ENCODE results near the gene GSC2.

GSC2 gene

DNA sequence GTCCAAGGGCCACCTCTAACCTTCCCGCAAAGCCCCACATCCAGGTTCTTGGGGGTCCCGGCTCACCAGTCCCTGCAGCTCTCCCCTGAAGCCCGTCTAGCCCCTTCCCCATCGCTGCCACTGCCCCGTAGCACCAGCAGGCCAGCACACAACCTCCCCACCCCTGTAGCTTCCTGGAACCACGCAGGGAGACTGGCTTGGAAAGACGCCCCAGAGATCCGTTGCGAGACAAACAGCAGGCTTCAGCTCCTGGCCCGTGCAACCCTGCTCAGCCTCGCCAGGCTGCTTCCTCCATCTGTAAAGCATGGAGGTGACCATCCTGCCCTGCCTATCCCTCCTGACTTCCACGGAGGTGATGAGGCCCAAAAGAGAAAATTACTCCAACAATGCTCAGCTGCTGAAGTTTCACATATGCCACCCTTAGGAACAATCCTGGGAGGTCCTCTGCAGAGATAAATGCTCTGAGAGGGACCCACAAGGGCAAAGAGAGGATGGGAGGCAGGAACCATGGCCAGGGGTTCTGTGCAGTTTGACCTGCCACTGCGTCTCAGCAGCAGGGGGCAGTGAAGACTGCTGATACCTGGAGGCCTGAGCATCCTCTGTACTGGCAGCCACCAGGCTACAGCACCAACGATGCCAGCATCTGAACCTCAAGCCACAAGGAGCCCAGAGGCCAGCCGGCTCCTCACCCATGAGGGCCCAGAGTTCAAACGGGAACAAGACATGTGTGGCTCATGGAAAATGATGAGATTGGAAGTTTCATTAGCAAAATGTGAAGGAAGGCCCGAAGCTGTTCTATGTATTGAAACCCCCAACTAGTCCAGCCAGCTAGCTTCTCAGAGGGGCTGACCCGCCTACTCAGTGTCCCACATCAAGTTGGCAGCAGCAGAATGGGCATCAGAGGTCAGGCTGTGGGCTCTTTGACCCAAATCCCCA lies 44.0 kb downstream of the GSC2 start:
- Mint-ChIP-seq H3K9me3 (no peaks in the 10 kb centered on the region), H3K36me3 (ENCODE audit: low read depth) (peaks cover 10% of the 10 kb centered on the region), H3K4me1 (peaks cover 66% of the 10 kb centered on the region), H3K27me3 (ENCODE audit: low read depth) (no peaks in the 10 kb centered on the region), H3K27ac (peak overlapping the region in 1 of 3 experiments; percentile 56), H3K4me3 (no peak overlapping the region)
- TF ChIP-seq, protein P1, sequence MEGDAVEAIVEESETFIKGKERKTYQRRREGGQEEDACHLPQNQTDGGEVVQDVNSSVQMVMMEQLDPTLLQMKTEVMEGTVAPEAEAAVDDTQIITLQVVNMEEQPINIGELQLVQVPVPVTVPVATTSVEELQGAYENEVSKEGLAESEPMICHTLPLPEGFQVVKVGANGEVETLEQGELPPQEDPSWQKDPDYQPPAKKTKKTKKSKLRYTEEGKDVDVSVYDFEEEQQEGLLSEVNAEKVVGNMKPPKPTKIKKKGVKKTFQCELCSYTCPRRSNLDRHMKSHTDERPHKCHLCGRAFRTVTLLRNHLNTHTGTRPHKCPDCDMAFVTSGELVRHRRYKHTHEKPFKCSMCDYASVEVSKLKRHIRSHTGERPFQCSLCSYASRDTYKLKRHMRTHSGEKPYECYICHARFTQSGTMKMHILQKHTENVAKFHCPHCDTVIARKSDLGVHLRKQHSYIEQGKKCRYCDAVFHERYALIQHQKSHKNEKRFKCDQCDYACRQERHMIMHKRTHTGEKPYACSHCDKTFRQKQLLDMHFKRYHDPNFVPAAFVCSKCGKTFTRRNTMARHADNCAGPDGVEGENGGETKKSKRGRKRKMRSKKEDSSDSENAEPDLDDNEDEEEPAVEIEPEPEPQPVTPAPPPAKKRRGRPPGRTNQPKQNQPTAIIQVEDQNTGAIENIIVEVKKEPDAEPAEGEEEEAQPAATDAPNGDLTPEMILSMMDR (IDR thresholded peaks at IDR 0.05; ENCODE audit: unreplicated experiment in 3 of 3): no peak

DNA sequence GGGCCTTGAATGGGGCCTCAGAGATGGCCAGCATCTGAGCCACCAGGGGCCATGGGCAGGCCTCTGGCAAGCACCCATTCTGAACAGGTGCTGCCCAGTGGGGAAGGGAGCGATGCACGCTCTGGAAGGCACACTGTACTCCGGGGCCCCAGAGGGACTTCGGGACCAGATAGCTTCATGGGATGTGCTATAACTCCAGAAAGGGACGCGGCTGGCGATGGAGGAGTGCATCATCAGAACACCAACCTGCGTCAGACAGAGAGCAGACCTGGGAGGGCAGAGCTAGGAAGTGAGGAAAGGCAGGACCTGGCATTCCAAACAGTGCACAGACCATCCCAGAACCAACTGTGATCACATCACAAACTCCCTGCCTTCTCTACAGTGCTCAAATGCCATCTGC lies 44.6 kb downstream of the GSC2 start:
- peaks cover 14% of the 10 kb centered on the region for H3K36me3 Mint-ChIP-seq (ENCODE audit: low read depth)
- TF ChIP-seq, protein P1 (IDR thresholded peaks at IDR 0.05; ENCODE audit: unreplicated experiment in 3 of 3): no peak

DNA sequence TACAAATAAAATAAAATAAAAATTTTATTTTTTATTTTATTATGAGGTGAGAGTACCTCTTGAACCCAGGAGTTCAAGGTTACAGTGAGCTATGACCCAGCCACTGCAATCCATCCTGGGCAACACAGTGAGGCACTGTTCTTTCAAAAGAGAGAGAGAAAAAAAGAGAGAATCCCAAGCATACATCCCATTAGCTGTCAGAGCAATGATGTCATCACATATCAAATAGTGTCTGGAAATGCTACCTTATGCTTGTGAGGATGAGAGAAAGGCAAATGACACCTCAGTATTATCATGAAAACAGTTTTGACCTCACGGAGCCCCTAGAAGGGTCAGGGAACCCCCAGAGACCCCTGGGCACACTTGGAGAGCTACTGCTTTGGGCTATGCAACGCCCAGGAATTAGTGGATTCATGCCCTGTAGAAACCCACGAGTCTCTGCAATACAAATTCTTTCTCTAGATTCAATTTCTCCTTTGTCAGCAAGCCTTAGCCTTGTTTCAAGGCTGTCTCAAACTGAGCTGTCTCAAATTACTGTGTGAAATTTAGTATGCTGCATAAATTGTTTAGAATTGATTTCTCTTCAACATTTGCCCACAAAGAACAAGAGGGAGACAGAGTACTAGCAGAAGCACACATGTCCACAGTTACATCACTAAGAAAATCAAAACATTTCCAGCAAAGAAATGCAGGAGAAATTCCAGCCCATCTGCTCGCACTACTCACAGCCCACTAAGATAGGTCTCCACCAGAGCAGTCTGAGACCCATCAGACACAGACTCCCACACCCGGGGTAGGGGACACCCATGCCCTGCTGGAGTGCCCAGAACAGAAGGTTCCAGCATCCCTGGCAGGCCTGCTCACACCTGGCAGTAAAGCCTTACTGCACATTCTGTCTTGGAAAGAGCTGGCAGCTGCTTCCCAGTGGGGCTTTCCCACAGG lies 45.9 kb downstream of the GSC2 start:
- H3K27me3 Mint-ChIP-seq (ENCODE audit: low read depth): no peaks in the 10 kb centered on the region
- H3K4me3 Mint-ChIP-seq: peak overlapping the region in 1 of 3 experiments; percentile 6
- H3K9me3 Mint-ChIP-seq: no peaks in the 10 kb centered on the region
- TF ChIP-seq, protein P1 (IDR thresholded peaks at IDR 0.05; ENCODE audit: unreplicated experiment in 3 of 3): no peak
- peaks cover 14% of the 10 kb centered on the region for H3K36me3 Mint-ChIP-seq (ENCODE audit: low read depth)
- peak overlapping the region; percentile 69 to 84 (median 80) for H3K27ac Mint-ChIP-seq
- H3K4me1 Mint-ChIP-seq: peaks cover 51% of the 10 kb centered on the region

More for the DNA sequence above, 44.6 kb downstream of the GSC2 start:
- Mint-ChIP-seq H3K9me3 (no peaks in the 10 kb centered on the region), H3K4me1 (peaks cover 63% of the 10 kb centered on the region), H3K27ac (no peak overlapping the region), H3K27me3 (ENCODE audit: low read depth) (no peaks in the 10 kb centered on the region), H3K4me3 (no peak overlapping the region)

DNA sequence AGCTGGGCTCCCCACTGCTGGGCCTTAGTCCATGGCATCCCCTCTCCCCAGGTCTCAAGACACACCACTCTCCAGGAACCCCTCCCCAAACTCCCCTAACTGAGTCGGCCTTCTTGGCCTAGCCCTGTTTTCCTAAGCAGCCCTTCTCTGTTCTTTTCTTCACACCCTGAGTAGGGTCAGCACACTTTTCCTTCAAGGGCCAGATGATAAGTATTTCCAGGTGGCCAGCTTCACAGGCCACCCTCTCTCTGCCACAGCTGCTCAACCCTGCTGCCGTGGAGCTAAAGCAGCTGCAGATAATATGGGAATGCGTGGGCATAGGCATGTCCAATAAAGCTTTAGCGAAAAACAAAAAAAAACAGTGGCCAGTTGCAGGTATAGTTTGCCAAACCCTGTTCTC lies 51.9 kb downstream of the GSC2 start:
- Mint-ChIP-seq H3K9me3 (no peaks in the 10 kb centered on the region), H3K4me3 (peak overlapping the region in 1 of 3 experiments; percentile 7), H3K36me3 (ENCODE audit: low read depth) (peaks cover 33% of the 10 kb centered on the region), H3K4me1 (peaks cover 24% of the 10 kb centered on the region), H3K27ac (peak overlapping the region; percentile 66 to 92 (median 67)), H3K27me3 (ENCODE audit: low read depth) (no peaks in the 10 kb centered on the region)
- TF ChIP-seq, protein P1 (IDR thresholded peaks at IDR 0.05; ENCODE audit: unreplicated experiment in 3 of 3): no peak

DNA sequence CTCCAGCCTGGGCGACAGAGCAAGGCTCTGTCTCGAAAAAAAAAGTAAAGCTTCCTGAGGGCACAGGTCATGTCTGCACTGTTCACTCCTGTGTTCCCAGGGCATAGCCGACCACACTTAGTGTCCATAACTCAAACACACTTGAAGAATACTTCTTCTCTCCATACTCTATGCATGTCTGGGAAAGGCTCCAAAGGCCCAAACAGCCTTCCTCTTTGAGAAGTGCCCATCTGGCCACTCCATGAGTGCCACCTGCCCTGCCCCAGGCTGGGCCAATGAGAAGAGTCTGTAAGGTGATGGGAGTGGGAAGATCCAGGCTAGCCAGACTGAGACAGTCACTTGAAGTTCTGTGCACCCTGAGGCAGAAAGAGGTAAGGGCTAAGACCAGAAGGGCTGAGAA lies 52.6 kb downstream of the GSC2 start:
- peaks cover 20% of the 10 kb centered on the region for H3K4me1 Mint-ChIP-seq
- TF ChIP-seq, protein P1 (IDR thresholded peaks at IDR 0.05; ENCODE audit: unreplicated experiment in 3 of 3): no peak
- H3K4me3 Mint-ChIP-seq: no peak overlapping the region
- H3K27ac Mint-ChIP-seq: peak overlapping the region in 2 of 3 experiments; percentile 67 to 92
- peaks cover 37% of the 10 kb centered on the region for H3K36me3 Mint-ChIP-seq (ENCODE audit: low read depth)
- H3K27me3 Mint-ChIP-seq (ENCODE audit: low read depth): no peaks in the 10 kb centered on the region
- no peaks in the 10 kb centered on the region for H3K9me3 Mint-ChIP-seq
